A549 (cell line): ENCODE results near the gene SYK.

Experiments used
- EHMT2 ChIP-seq: fragments of 200-600 bp; sonication (generic); IDR thresholded peaks from 2 replicates; pipeline ENCODE4 v1.6.1; 2016; ENCODE audit warnings: antibody characterized with exemption, low read depth, mild to moderate bottlenecking, moderate library complexity
- MAZ ChIP-seq: fragments of 150-350 bp; IDR thresholded peaks from 2 replicates; pipeline ENCODE4 v1.6.1; 2014; ENCODE audit warnings: antibody characterized with exemption, low read depth, low read length, borderline replicate concordance
- MYC ChIP-seq: IDR thresholded peaks from 2 replicates; pipeline ENCODE4 v1.6.1; 2012; ENCODE audit warnings: mild to moderate bottlenecking, inconsistent platforms, low read length, improper control_type of control experiment, borderline replicate concordance
- NR3C1 ChIP-seq: fragments of >200 bp; sonication (Bioruptor Twin); formaldehyde crosslinking; IDR thresholded peaks from 3 replicates; pipeline ENCODE4 v1.6.1; 2017
- POLR2A ChIP-seq: IDR thresholded peaks from 2 replicates; pipeline ENCODE4 v1.6.1; 2012; ENCODE audit warnings: mild to moderate bottlenecking, low read length
- POLR2AphosphoS2 ChIP-seq: conservative IDR thresholded peaks from 2 replicates; pipeline ENCODE4 v1.6.1; 2012; ENCODE audit warnings: low read length, improper control_type of control experiment, inconsistent platforms
- SMC3 ChIP-seq: fragments of >200 bp; sonication (Bioruptor Twin); formaldehyde crosslinking; IDR thresholded peaks from 3 replicates; pipeline ENCODE4 v1.6.1; 2018; ENCODE audit warnings: inconsistent platforms
- ZFP36 ChIP-seq: fragments of 450-650 bp; IDR thresholded peaks from 2 replicates; pipeline ENCODE4 v1.6.1; 2014; ENCODE audit warnings: borderline replicate concordance; ENCODE audit not compliant: partially characterized antibody
- ZSCAN20 ChIP-seq: fragments of 250-450 bp; sonication (Bioruptor Pico); IDR thresholded peaks from 2 replicates; pipeline ENCODE4 v1.8.0; 2022; ENCODE audit warnings: mild to moderate bottlenecking, moderate library complexity
- TF ChIP-seq, protein P1 (sequence below): fragments of >200 bp; sonication (Bioruptor Twin); formaldehyde crosslinking; IDR thresholded peaks from 3 replicates; pipeline ENCODE4 v1.5.1; 2016
- TF ChIP-seq, protein P2 (sequence below): fragments of 450-650 bp; IDR thresholded peaks from 2 replicates; pipeline ENCODE4 v1.6.1; 2014; ENCODE audit warnings: antibody characterized with exemption
- TF ChIP-seq, protein P3 (sequence below): fragments of >200 bp; sonication (Bioruptor Twin); formaldehyde crosslinking; IDR thresholded peaks from 3 replicates; pipeline ENCODE4 v1.6.1; 2016

DNA sequence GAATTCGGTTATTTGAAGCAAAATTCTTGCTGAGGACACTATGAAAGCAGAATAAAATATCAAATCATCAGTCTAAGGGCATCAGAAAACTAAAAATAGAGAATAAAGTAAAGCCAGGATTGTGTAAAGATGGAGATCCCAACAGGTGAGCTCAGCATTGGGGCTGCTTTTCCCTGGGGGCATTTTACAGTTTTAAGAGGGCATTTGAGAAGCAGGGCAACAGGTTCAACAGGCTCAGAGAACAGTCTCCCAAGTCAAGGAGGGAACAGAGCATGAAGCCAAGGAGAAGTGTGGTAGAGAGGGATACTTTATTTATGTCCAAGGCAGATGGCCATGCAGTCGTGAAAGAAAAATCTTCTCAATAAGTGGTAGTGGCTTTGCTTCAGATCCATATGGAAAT, 145.4 kb downstream of the SYK start:
- TF ChIP-seq SMC3 (no peak), MAZ (no peak), MYC (no peak), POLR2A (no peak), ZSCAN20 (no peak), ZFP36 (no peak), NR3C1 (no peak), POLR2AphosphoS2 (no peak), EHMT2 (no peak)
- TF ChIP-seq, protein P1, sequence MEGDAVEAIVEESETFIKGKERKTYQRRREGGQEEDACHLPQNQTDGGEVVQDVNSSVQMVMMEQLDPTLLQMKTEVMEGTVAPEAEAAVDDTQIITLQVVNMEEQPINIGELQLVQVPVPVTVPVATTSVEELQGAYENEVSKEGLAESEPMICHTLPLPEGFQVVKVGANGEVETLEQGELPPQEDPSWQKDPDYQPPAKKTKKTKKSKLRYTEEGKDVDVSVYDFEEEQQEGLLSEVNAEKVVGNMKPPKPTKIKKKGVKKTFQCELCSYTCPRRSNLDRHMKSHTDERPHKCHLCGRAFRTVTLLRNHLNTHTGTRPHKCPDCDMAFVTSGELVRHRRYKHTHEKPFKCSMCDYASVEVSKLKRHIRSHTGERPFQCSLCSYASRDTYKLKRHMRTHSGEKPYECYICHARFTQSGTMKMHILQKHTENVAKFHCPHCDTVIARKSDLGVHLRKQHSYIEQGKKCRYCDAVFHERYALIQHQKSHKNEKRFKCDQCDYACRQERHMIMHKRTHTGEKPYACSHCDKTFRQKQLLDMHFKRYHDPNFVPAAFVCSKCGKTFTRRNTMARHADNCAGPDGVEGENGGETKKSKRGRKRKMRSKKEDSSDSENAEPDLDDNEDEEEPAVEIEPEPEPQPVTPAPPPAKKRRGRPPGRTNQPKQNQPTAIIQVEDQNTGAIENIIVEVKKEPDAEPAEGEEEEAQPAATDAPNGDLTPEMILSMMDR: no peak
- TF ChIP-seq, protein P2, sequence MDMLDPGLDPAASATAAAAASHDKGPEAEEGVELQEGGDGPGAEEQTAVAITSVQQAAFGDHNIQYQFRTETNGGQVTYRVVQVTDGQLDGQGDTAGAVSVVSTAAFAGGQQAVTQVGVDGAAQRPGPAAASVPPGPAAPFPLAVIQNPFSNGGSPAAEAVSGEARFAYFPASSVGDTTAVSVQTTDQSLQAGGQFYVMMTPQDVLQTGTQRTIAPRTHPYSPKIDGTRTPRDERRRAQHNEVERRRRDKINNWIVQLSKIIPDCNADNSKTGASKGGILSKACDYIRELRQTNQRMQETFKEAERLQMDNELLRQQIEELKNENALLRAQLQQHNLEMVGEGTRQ: no peak
- TF ChIP-seq, protein P3, sequence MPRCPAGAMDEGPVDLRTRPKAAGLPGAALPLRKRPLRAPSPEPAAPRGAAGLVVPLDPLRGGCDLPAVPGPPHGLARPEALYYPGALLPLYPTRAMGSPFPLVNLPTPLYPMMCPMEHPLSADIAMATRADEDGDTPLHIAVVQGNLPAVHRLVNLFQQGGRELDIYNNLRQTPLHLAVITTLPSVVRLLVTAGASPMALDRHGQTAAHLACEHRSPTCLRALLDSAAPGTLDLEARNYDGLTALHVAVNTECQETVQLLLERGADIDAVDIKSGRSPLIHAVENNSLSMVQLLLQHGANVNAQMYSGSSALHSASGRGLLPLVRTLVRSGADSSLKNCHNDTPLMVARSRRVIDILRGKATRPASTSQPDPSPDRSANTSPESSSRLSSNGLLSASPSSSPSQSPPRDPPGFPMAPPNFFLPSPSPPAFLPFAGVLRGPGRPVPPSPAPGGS: no peak
